Liver (tissue), 9 donors: ENCODE results near the gene ITIH4. TPM values are rescaled to one million over a fixed set of nuclear protein-coding genes. Genes with fewer than 3 reads are reported as not detected.

Source experiments
- DNase-seq: peaks from one replicate; pipeline ENCODE4 v3.0.0-alpha.2; 2017; ENCODE audit warnings: low spot score
- H3K27ac ChIP-seq, 2 donors: one replicate each; pipeline ENCODE4 v1.7.0; 2013; ENCODE audit warnings: inconsistent platforms in 2 of 2, low read length in 2 of 2, control low read depth in 1 of 2, low read depth in 1 of 2, mild to moderate bottlenecking in 1 of 2
- H3K27me3 ChIP-seq, 4 donors: one replicate each; pipeline versions ENCODE4 v1.6.1 to v1.7.0; 2013; ENCODE audit warnings: low read length in 3 of 4, inconsistent platforms in 1 of 4, mild to moderate bottlenecking in 1 of 4, moderate library complexity in 1 of 4; ENCODE audit not compliant: control insufficient read depth in 4 of 4, insufficient read depth in 4 of 4
- H3K36me3 ChIP-seq, 4 donors: one replicate each; pipeline versions ENCODE4 v1.6.1 to v1.7.0; 2013; ENCODE audit warnings: low read length in 3 of 4, mild to moderate bottlenecking in 3 of 4, low read depth in 1 of 4, moderate library complexity in 1 of 4; ENCODE audit not compliant: control insufficient read depth in 4 of 4, insufficient read depth in 3 of 4
- H3K4me1 ChIP-seq, 4 donors: one replicate each; pipeline versions ENCODE4 v1.6.1 to v1.7.0; 2013; ENCODE audit warnings: low read length in 3 of 4, mild to moderate bottlenecking in 3 of 4, moderate library complexity in 1 of 4; ENCODE audit not compliant: control insufficient read depth in 4 of 4, insufficient read depth in 4 of 4
- H3K4me3 ChIP-seq, 3 donors: one replicate each; pipeline versions ENCODE4 v1.6.1 to v1.7.0; 2013; ENCODE audit warnings: low read length in 3 of 3, control low read depth in 1 of 3, low read depth in 1 of 3, mild to moderate bottlenecking in 1 of 3
- H3K9ac ChIP-seq, 2 donors: one replicate each; pipeline ENCODE4 v1.7.0; 2013; ENCODE audit warnings: low read length in 2 of 2, mild to moderate bottlenecking in 2 of 2, moderate library complexity in 2 of 2, control low read depth in 1 of 2, low read depth in 1 of 2
- H3K9me3 ChIP-seq, 4 donors: one replicate each; pipeline versions ENCODE4 v1.6.1 to v1.7.0; 2013; ENCODE audit warnings: low read length in 3 of 4; ENCODE audit not compliant: control insufficient read depth in 4 of 4
- EGR1 ChIP-seq, 2 donors: IDR thresholded peaks; 2 replicates each; pipeline ENCODE4 v1.6.1; 2016 to 2018; ENCODE audit warnings: antibody characterized with exemption in 2 of 2, low read depth in 2 of 2
- FOXA1 ChIP-seq: IDR thresholded peaks from 2 replicates; pipeline ENCODE4 v1.6.1; 2016; ENCODE audit warnings: antibody characterized with exemption
- FOXA2 ChIP-seq: IDR thresholded peaks from 2 replicates; pipeline ENCODE4 v1.6.1; 2016; ENCODE audit warnings: antibody characterized with exemption
- GABPA ChIP-seq, 2 donors: IDR thresholded peaks in 1 of 2; conservative IDR thresholded peaks in 1 of 2; 2 replicates each; pipeline ENCODE4 v1.6.1; 2016; ENCODE audit warnings: antibody characterized with exemption in 2 of 2, mild to moderate bottlenecking in 1 of 2, moderate library complexity in 1 of 2
- HNF4A ChIP-seq, 2 donors: conservative IDR thresholded peaks; 2 replicates each; pipeline ENCODE4 v1.6.1; 2016; ENCODE audit warnings: antibody characterized with exemption in 2 of 2, mild to moderate bottlenecking in 2 of 2
- HNF4G ChIP-seq: IDR thresholded peaks from 2 replicates; pipeline ENCODE4 v1.6.1; 2016; ENCODE audit warnings: antibody characterized with exemption
- JUND ChIP-seq, 2 donors: IDR thresholded peaks; 2 replicates each; pipeline ENCODE4 v1.6.1; 2016; ENCODE audit warnings: antibody characterized with exemption in 2 of 2
- NR2F2 ChIP-seq: IDR thresholded peaks from 2 replicates; pipeline ENCODE4 v1.6.1; 2016; ENCODE audit warnings: antibody characterized with exemption
- RAD21 ChIP-seq, 2 donors: IDR thresholded peaks; 2 replicates each; pipeline ENCODE4 v1.6.1; 2016; ENCODE audit warnings: antibody characterized with exemption in 2 of 2, mild to moderate bottlenecking in 2 of 2
- RXRA ChIP-seq, 2 donors: IDR thresholded peaks; 2 replicates each; pipeline ENCODE4 v1.6.1; 2017 to 2018; ENCODE audit warnings: antibody characterized with exemption in 2 of 2, mild to moderate bottlenecking in 1 of 2
- SP1 ChIP-seq: IDR thresholded peaks from 2 replicates; pipeline ENCODE4 v1.6.1; 2018; ENCODE audit warnings: antibody characterized with exemption, mild to moderate bottlenecking
- TAF1 ChIP-seq: conservative IDR thresholded peaks from 2 replicates; pipeline ENCODE4 v1.6.1; 2016; ENCODE audit warnings: antibody characterized with exemption, mild to moderate bottlenecking
- YY1 ChIP-seq: IDR thresholded peaks from 2 replicates; pipeline ENCODE4 v1.6.1; 2016; ENCODE audit warnings: antibody characterized with exemption, mild to moderate bottlenecking
- WGBS: extraction: QIAGEN DNeasy Blood & Tissue Kit; methylation state at CpG from one replicate; pipeline ENCODE4 v1.1.7; 2013; 5-methylcytosine and 5-hydroxymethylcytosine counted together
- polyA plus RNA-seq, 2 donors: library from polyadenylated mRNA; stranded (reverse) in 1 of 2; unstranded in 1 of 2; fragments of 200-250 nt in 1 of 2; fragments of >200 nt in 1 of 2; fragmentation: Nextera tagmentation in 1 of 2; extraction: Ambion mirVana in 1 of 2; gene quantifications; one replicate each; pipeline versions ENCODE4 v1.2.1 to v1.2.3, GENCODE V29; 2013 to 2015
- total RNA-seq, 2 donors: library from RNA; depleted of rRNA; stranded (reverse); fragments of >200 nt; gene quantifications; one replicate each; pipeline ENCODE4 v1.2.3, GENCODE V29; 2014
- TF ChIP-seq, protein P1 (sequence below): IDR thresholded peaks from 2 replicates; pipeline ENCODE4 v1.6.1; 2016; ENCODE audit warnings: antibody characterized with exemption
- TF ChIP-seq, protein P2 (sequence below): IDR thresholded peaks from 2 replicates; pipeline ENCODE4 v1.6.1; 2016; ENCODE audit warnings: antibody characterized with exemption
- TF ChIP-seq, protein P3 (sequence below): fragments of 150-350 bp; IDR thresholded peaks from 2 replicates; pipeline ENCODE4 v1.5.1; 2017; ENCODE audit warnings: improper control_type of control experiment, low read depth, low read length; ENCODE audit not compliant: missing input control
- TF ChIP-seq, protein P4 (sequence below): IDR thresholded peaks from 2 replicates; pipeline ENCODE4 v1.6.1; 2016; ENCODE audit warnings: antibody characterized with exemption
- donor health status: healthy.
- donor health status: healthy.
- donor health status: healthy.
- donor health status: healthy.
- donor health status: healthy.

The ITIH4 gene
- total and polyA plus RNA-seq, 4 donors: 447 to 3,354 (median 2,410) TPM

DNA sequence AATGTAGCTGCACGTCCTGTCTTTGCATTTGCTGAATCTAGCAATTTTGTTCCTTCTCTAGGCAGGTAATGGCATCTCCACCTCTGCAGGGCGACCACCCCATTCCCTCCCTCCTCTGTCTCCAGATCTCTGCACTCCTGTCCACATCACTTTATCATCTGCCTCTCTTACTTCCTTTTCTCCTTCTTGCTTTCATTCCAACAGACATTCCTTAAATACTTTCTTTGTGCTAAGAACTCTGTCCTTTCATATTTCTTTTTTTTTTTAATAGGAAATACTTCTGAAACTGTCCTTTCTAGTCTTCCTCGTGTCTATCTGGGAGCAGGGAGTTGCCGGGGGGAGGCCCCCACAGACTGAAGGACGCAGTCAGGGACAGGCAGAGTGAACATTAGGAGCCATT, 28.6 kb downstream of the ITIH4 start:
- Histone ChIP-seq H3K4me1 (peaks cover 15 to 37% (median 31%) of the 10 kb centered on the region in 4 donors), H3K27me3 (no peaks in the 10 kb centered on the region), H3K27ac (no peak overlapping the region), H3K4me3 (no peak overlapping the region), H3K9me3 (no peaks in the 10 kb centered on the region), H3K9ac (no peak overlapping the region), H3K36me3 (peaks cover 35 to 90% (median 69%) of the 10 kb centered on the region in 4 donors)
- WGBS: 80% methylated on average over 5 of the region's 5 CpGs
- TF ChIP-seq HNF4A (conservative IDR thresholded peaks at IDR 0.05): no peak
- no peak for TF ChIP-seq FOXA1
- TF ChIP-seq JUND (IDR thresholded peaks at IDR 0.05): no peak
- no peak for TF ChIP-seq TAF1
- TF ChIP-seq RXRA (IDR thresholded peaks at IDR 0.05): no peak
- TF ChIP-seq, protein P1, sequence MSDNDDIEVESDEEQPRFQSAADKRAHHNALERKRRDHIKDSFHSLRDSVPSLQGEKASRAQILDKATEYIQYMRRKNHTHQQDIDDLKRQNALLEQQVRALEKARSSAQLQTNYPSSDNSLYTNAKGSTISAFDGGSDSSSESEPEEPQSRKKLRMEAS: no peak
- TF ChIP-seq, protein P2, sequence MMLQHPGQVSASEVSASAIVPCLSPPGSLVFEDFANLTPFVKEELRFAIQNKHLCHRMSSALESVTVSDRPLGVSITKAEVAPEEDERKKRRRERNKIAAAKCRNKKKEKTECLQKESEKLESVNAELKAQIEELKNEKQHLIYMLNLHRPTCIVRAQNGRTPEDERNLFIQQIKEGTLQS: no peak
- TF ChIP-seq, protein P3, sequence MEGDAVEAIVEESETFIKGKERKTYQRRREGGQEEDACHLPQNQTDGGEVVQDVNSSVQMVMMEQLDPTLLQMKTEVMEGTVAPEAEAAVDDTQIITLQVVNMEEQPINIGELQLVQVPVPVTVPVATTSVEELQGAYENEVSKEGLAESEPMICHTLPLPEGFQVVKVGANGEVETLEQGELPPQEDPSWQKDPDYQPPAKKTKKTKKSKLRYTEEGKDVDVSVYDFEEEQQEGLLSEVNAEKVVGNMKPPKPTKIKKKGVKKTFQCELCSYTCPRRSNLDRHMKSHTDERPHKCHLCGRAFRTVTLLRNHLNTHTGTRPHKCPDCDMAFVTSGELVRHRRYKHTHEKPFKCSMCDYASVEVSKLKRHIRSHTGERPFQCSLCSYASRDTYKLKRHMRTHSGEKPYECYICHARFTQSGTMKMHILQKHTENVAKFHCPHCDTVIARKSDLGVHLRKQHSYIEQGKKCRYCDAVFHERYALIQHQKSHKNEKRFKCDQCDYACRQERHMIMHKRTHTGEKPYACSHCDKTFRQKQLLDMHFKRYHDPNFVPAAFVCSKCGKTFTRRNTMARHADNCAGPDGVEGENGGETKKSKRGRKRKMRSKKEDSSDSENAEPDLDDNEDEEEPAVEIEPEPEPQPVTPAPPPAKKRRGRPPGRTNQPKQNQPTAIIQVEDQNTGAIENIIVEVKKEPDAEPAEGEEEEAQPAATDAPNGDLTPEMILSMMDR: no peak
- no peak for TF ChIP-seq GABPA (IDR thresholded peaks at IDR 0.05 in 1 of 2, conservative IDR thresholded peaks at IDR 0.05 in 1 of 2)
- no peak for TF ChIP-seq YY1
- no peak for TF ChIP-seq SP1
- TF ChIP-seq NR2F2: no peak
- no peak for TF ChIP-seq FOXA2
- TF ChIP-seq RAD21 (IDR thresholded peaks at IDR 0.05): no peak
- no peak for DNase-seq

DNA sequence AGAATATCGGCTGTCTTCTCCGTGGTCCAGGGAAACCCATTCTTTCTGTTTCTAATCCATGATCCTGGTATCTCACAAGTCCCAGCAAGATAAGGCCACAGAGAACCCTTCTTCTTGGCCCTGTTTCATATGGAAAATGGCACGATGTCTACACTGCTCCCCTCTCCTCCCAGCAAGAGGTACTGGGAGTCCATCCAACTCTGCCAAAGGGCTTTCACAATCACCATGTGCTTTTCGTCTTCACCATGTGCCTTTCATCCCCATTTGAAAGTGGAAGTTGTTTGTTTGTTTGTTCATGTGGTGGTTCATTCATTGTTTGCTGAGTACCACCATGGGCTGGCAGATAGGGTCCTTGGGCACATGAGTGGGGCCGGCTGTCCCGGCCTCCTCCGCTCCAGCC, 30.4 kb downstream of the ITIH4 start:
- Histone ChIP-seq H3K36me3 (peaks cover 23 to 79% (median 68%) of the 10 kb centered on the region in 4 donors), H3K4me3 (no peak overlapping the region), H3K27ac (peak overlapping the region; percentile 36 to 50), H3K4me1 (peaks cover 21 to 51% (median 44%) of the 10 kb centered on the region in 4 donors), H3K9me3 (no peaks in the 10 kb centered on the region), H3K9ac (no peak overlapping the region), H3K27me3 (no peaks in the 10 kb centered on the region)
- WGBS: 75% methylated on average over 7 of the region's 7 CpGs
- DNase-seq: no peak
- no peak for TF ChIP-seq NR2F2
- peak; percentile 8 to 35 for TF ChIP-seq HNF4A (conservative IDR thresholded peaks at IDR 0.05)
- no peak for TF ChIP-seq SP1
- no peak for TF ChIP-seq HNF4G
- peak in 1 of 2 donors; percentile 15 for TF ChIP-seq EGR1 (IDR thresholded peaks at IDR 0.05; ENCODE audit: low read depth in 2 of 2)
- TF ChIP-seq YY1: peak; percentile 35
- TF ChIP-seq, protein P4, sequence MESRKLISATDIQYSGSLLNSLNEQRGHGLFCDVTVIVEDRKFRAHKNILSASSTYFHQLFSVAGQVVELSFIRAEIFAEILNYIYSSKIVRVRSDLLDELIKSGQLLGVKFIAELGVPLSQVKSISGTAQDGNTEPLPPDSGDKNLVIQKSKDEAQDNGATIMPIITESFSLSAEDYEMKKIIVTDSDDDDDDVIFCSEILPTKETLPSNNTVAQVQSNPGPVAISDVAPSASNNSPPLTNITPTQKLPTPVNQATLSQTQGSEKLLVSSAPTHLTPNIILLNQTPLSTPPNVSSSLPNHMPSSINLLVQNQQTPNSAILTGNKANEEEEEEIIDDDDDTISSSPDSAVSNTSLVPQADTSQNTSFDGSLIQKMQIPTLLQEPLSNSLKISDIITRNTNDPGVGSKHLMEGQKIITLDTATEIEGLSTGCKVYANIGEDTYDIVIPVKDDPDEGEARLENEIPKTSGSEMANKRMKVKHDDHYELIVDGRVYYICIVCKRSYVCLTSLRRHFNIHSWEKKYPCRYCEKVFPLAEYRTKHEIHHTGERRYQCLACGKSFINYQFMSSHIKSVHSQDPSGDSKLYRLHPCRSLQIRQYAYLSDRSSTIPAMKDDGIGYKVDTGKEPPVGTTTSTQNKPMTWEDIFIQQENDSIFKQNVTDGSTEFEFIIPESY: no peak
- TF ChIP-seq FOXA1: no peak
- TF ChIP-seq JUND (IDR thresholded peaks at IDR 0.05): no peak
- no peak for TF ChIP-seq RAD21 (IDR thresholded peaks at IDR 0.05)
- TF ChIP-seq FOXA2: no peak
- TF ChIP-seq GABPA (IDR thresholded peaks at IDR 0.05 in 1 of 2, conservative IDR thresholded peaks at IDR 0.05 in 1 of 2): no peak
- TF ChIP-seq, protein P1: peak; percentile 97
- TF ChIP-seq RXRA (IDR thresholded peaks at IDR 0.05): peak; percentile 55 to 74
